Nephron progenitor cell (in vitro differentiated cells): Measurements from ENCODE around the gene LHX2.
A peak's percentile ranks its signal among the peaks of the same experiment; 100 is the strongest.

Source experiments
- DNase-seq: peaks from one replicate; pipeline ENCODE4 v3.0.0; 2021
- H3K27ac Mint-ChIP-seq: 2 replicates; pipeline ENCODE4 v1.8.0; 2021; ENCODE audit warnings: mild to moderate bottlenecking, moderate library complexity, mixed read lengths
- H3K27me3 Mint-ChIP-seq: 2 replicates; pipeline ENCODE4 v1.8.0; 2021; ENCODE audit warnings: mild to moderate bottlenecking, low read depth, mixed read lengths; ENCODE audit not compliant: poor library complexity
- H3K36me3 Mint-ChIP-seq: 2 replicates; pipeline ENCODE4 v1.8.0; 2021; ENCODE audit warnings: low read depth, mixed read lengths
- H3K4me1 Mint-ChIP-seq: 2 replicates; pipeline ENCODE4 v1.8.0; 2021; ENCODE audit warnings: mixed read lengths
- H3K4me3 Mint-ChIP-seq: 2 replicates; pipeline ENCODE4 v1.8.0; 2021; ENCODE audit warnings: mild to moderate bottlenecking, moderate library complexity, mixed read lengths
- H3K9me3 Mint-ChIP-seq: 2 replicates; pipeline ENCODE4 v1.8.0; 2021; ENCODE audit warnings: mild to moderate bottlenecking, moderate library complexity, mixed read lengths
- CTCF ChIP-seq: fragments of 200-600 bp; sonication (generic); IDR thresholded peaks from 2 replicates; pipeline ENCODE4 v1.5.0; 2021; ENCODE audit warnings: antibody characterized with exemption

The LHX2 gene

GRCh38 chr9:124000784-124001457, 10.6 kb upstream of the LHX2 start:
- Mint-ChIP-seq H3K27ac (no peak overlapping the region), H3K4me3 (peak overlapping the region; percentile 78), H3K4me1 (peaks cover 39% of the 10 kb centered on the region), H3K9me3 (no peaks in the 10 kb centered on the region), H3K27me3 (peaks cover 94% of the 10 kb centered on the region), H3K36me3 (no peaks in the 10 kb centered on the region)
- TF ChIP-seq CTCF, result no peak
- DNase-seq, result no peak

GRCh38 chr9:124001458-124001799, 10.1 kb upstream of the LHX2 start:
- Mint-ChIP-seq H3K27ac (no peak overlapping the region), H3K27me3 (peaks cover 94% of the 10 kb centered on the region)

GRCh38 chr9:124001866-124002525, 9.6 kb upstream of the LHX2 start:
- Mint-ChIP-seq H3K4me3 (no peak overlapping the region), H3K9me3 (no peaks in the 10 kb centered on the region), H3K4me1 (peaks cover 46% of the 10 kb centered on the region), H3K36me3 (no peaks in the 10 kb centered on the region), H3K27me3 (peaks cover 94% of the 10 kb centered on the region), H3K27ac (no peak overlapping the region)
- DNase-seq, result no peak
- no peak for TF ChIP-seq CTCF

More at GRCh38 chr9:124001458-124001799, 10.1 kb upstream of the LHX2 start:
- Mint-ChIP-seq H3K36me3 (no peaks in the 10 kb centered on the region), H3K9me3 (no peaks in the 10 kb centered on the region), H3K4me1 (peaks cover 40% of the 10 kb centered on the region), H3K4me3 (no peak overlapping the region)
- TF ChIP-seq CTCF, result no peak
- DNase-seq, result no peak

- no peaks in the 10 kb centered on the region for H3K36me3 Mint-ChIP-seq
- peaks cover 94% of the 10 kb centered on the region for H3K27me3 Mint-ChIP-seq
- TF ChIP-seq CTCF, result no peak
- no peaks in the 10 kb centered on the region for H3K9me3 Mint-ChIP-seq
- H3K4me1 Mint-ChIP-seq, result peaks cover 46% of the 10 kb centered on the region
- DNase-seq, result no peak
- H3K27ac Mint-ChIP-seq, result no peak overlapping the region
- no peak overlapping the region for H3K4me3 Mint-ChIP-seq
Observed at GRCh38 chr9:124003636-124004349, 7.8 kb upstream of the LHX2 start.

GRCh38 chr9:124004593-124004992, 7.0 kb upstream of the LHX2 start:
- no peak overlapping the region for H3K4me3 Mint-ChIP-seq
- no peaks in the 10 kb centered on the region for H3K9me3 Mint-ChIP-seq
- no peaks in the 10 kb centered on the region for H3K36me3 Mint-ChIP-seq
- no peak for DNase-seq
- H3K27ac Mint-ChIP-seq, result no peak overlapping the region
- no peak for TF ChIP-seq CTCF
- H3K4me1 Mint-ChIP-seq, result peaks cover 47% of the 10 kb centered on the region
- H3K27me3 Mint-ChIP-seq, result peaks cover 95% of the 10 kb centered on the region
